UCSD-AML1 (cell line): ENCODE results near the gene SDK1.

Experiments used
- DNase-seq: peaks from one replicate; lab custom pipeline; 2025; ENCODE audit not compliant: unreplicated experiment; lab: John Stamatoyannopoulos, UW

Gene SDK1

DNA sequence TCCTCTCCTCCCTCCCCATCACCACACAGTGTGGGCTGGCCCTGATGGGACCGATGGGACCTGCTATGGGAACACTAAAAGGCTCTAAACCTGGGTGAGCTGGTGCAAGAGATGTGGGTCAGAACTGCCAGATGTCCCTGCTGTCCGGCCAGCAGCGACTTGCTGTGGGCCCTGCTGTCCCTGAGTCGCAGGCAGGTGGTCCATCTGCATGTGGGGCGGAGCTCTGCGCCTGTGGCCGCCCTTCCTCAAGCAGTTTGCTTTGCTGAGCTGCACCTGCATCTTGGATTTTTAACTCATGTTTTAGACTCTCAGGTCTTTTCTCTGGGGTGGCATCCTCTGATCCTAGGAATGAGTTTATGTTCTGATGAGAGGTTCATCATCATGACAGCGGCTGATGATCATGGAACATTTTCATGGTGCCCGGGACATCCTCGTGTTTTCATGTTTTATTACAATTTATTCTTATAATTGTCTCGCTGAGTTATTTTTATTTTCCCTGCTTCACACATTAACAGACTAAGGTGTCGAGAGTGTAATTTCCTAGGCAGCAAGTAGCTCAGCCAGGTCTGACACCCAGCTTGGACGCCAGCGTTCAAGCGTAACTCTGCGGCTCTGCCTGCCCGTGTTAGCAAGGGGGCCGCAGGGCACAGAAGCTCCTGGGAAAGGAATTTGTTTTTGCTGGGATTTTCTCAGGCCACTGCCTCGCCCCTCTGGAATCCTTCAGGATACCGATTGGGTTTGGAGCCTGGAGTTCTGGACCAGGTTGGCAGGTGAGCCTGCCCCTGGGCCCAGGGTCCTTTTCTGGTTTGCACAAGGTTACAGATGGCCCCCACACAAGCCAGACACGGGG lies 765.8 kb downstream of the SDK1 start:
- no peak for DNase-seq

DNA sequence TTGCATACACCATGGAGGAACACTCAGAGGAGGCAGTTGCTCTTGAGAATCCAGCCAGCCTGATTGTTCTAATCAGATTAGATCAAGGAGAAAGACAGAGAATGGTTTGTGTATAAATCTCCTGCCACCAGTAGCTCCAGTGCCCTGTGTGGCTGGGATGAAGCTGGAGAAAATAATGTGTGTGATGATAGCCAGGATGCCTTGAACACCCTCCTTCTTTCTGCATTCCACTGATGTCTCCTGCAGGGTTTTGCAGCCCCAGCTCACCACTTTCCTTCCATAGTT lies 766.4 kb downstream of the SDK1 start:
- no peak for DNase-seq

DNA sequence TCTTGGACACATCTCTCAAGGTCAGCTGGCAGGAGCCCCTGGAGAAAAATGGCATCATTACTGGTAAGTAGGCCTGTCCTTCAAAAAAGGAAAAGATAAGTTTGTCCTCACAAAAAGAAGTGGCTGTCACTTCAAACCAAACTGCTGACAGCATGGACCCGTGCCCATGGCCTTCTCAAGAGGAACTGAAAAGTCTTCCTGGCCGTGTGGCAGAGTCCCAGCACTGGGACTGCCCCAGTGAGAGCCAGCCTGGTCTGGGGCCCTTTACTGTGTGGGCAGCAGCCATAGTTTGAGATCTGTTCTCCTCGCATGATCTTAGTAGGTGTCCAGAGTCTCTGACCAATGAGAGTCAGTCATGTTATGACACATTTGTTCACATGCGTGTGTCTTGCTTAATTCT lies 766.8 kb downstream of the SDK1 start:
- no peak for DNase-seq

DNA sequence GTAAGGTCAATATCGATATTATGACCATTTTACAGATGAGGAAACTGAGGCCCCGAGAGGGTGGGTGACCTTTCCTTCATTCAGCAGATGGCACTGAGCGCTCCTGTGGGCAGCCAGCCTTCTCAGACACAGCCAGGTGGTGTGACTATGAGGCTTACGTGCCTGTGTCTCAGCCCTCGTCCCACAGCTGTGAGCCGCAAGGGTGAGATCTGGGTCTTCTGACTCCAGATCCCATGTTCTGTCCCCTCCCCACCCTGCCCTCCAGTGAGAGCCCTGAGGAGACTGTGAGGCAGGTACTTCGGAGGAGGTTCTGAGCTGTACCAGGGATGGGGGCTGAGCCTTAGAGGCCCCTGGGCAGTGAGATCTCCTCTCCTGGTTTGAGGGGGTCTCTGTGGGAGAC lies 767.2 kb downstream of the SDK1 start:
- no peak for DNase-seq

DNA sequence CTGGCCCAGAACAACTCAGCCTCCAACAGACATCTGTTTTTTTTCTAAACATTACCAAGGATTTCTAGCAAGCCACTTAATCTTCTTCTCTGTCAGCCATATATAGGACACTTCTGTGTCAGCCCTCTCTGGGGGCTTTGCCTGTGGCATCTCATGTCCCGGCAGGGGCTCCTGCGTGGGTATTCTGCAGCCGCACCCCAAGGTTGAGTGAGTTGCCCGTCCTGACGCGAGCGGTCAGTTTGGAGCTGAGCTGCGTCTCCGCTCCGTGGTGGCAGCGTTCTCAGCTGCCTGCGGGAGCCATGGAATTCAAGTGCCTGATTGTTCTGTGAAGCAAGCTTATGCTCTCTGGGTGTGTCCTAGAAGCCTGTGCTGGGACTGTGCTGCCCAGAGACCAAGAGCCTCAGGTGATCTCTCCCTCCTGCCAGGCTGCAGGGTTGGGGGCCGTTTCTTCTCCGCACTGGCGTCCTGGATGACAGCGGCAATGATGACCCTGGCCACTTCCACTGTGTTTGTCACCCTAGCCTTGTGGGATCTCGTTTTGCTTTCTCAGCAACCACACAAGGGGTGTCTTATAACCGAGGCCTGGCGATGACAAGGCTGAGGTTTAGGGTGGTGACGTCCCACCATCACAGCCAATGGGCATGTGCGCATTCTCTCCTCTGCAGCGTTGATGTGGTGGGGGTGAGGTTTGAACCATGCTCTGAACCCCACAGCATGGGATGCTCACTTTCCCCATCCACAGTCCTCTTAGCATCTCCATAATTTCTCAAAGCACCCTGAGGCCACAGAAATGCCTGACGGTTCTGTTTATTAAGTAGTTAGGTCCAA lies 768.4 kb downstream of the SDK1 start:
- DNase-seq, result no peak

DNA sequence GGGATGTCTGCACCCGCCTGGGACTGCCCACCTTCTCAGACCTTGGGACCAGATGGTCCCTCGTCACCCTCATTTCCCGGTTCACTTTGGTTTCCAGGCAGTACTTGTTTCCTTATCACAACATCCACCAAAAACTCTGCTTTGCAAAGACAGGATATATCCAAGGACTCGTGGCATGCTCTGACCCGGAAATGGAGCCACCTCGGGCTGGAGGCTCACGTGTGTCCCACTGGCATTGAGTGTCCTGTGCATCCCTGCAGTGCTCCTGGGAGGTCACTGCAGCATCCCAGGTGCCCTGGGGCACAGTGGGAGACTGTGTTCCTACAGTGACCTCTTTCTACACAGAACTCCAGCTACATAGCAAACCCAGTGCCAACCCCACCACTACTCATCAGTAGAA lies 769.2 kb downstream of the SDK1 start:
- no peak for DNase-seq

DNA sequence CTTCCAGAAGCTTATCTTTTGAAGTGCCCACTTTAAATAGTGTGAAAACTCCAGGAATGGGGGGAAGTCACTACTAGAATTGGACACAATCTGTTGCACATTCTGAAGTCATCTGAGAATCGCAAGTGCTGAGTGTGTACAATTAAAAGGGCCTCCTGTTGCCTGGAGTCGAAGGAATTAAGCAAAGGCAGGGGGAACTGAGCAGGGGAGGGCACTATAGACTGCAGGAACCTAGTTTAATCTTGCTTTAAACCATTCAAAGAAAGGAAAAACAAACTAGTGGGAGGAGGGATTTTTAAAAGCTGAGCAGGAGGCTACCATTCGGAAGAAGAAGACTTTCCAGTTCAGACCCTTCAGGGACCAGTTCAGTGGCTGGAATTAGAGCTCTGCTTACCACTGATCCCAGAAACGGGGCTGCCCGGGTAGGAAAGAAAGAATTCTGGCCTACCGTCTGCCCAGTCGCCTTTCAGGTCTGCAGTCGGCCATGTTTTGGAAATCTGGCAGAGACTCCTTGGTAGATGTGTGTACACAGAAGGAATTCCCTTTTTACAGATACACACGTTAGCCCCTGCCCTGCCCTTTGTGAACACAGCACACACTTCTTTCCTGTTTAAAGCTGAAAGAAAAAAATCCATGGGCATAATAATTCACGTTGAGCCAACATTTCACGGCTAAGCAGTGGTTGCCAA lies 770.5 kb downstream of the SDK1 start:
- no peak for DNase-seq

DNA sequence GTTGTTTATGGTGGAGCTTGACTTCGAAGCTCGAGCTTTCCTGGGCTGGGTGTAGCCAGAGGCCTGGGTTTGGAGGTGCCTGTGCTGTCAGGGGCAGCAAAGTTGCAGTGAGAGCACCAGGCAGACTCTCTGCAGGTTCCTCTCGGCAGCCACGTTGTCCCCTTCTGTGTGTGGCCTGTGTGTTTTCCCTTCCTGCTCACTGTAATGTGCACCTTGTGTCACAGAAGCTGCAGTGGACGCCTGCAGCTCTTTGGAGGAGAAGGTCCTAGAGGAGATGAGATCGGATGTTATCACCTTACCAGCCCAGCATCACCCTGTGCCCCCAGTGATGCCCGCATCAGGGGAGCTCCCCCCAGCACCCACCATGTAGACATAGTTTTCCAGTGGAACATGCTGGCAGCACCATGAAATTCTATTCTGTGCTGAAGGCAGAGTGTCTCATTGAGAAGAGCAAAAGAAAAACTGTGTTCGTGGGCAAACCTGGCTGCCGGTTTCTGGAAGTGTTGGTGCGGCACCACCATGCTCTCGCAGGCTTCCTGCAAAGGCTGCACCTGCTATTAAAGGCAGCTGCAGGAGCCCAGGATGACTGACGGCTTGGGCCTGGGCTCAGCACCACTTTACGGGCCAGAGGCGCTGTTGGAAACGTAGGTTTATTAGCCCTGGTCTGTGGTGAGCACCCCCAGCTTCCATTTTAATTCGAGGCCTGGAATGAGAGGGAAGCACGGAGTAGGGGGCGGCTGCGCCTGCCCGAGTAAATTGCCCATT lies 771.3 kb downstream of the SDK1 start:
- DNase-seq, result no peak

DNA sequence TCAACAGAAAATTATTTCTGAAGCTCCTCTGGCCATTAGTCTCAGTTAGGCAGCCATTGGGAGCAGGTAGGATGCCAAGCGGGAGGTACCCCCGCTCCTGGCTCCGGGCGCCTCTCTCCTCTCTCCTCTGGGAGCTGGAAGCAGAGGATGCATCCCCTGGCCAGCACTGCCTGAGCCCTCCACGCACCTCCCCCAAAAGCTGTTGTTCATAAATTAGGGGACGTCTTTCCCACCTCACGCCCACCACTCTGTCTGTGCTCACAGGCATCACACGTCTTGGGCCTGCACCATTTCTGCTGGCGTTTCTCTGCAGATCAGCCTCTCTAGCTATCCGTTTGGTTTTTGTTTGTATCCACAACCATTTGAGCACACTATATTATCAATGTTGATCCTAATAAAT lies 772.0 kb downstream of the SDK1 start:
- no peak for DNase-seq

DNA sequence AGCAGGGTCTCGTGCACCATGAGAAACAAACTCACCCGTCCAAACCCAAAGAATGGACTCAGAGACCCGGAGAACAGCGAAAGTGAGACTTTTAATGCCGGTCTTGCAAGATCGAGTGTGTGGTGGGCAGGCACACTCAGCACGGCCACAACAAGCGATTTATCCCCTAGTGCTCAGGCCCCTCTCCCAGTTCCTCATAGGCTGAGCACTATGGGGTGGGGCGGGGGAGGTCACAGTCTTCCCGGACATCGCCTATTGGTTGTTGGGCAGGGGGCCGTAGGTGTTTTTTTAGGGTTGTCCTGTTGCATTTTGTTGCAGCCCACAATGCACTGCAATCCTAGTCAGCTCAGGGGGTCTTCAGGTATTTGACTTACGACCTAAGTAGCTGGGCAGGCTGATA lies 772.7 kb downstream of the SDK1 start:
- no peak for DNase-seq

DNA sequence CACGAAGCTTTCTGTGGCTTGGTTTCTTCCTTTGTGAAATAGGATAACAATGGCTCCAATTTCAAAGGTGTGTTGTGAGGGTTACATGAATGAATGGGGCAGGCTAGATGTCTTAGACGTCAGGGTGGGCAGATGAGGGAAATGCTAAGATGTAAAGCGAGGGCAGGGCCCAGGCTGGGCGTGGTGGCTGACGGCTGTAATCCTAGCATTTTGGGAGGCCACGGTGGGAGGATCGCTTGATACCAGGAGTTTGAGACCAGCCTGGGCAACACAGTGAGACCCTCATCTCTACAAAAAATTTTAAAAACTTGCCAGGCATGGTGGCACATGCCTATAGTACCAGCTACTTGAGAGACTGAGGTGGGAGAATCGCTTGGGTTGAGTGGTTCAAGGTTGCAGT lies 773.4 kb downstream of the SDK1 start:
- no peak for DNase-seq

DNA sequence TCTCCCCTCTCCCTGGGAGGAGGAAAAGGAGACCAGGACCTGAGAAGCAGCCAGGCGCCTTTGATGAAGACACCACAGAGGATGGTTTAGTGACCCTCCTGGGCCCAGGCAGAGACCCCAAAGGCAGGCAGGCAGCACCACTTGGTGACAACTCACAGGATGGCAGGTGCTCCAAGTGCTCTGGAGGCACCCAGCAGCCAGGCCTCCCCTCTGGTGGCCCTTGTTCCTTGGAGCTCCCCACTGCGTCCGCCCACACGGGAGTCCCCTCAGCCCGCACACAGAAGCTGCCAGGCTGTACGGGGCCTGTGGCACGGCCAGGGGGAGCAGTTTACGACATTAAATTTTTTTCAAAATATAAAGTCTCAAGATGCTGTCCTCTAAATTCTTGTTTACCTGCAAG lies 773.9 kb downstream of the SDK1 start:
- no peak for DNase-seq

DNA sequence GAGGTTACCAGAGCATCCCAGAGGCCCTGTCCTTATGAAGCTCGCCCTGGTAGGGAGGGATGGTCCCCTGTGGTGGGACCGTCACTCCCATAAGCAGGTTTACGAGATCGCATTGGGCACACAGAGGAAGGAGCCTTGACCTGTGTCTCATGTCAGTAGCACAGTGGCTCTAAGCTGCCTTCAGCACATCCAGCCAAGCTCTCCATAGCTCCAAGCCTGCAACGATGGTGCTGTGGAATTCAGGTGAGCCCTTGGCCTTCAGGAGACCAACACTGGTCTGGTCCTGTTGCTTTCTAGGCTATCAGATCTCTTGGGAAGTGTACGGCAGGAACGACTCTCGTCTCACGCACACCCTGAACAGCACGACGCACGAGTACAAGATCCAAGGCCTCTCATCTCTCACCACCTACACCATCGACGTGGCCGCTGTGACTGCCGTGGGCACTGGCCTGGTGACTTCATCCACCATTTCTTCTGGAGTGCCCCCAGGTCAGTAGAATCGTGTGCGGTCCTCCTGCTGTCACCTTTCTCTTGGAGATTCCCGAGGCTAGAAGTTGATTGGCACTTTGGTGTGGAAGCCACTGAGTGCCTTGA lies 775.7 kb downstream of the SDK1 start:
- DNase-seq, result no peak

DNA sequence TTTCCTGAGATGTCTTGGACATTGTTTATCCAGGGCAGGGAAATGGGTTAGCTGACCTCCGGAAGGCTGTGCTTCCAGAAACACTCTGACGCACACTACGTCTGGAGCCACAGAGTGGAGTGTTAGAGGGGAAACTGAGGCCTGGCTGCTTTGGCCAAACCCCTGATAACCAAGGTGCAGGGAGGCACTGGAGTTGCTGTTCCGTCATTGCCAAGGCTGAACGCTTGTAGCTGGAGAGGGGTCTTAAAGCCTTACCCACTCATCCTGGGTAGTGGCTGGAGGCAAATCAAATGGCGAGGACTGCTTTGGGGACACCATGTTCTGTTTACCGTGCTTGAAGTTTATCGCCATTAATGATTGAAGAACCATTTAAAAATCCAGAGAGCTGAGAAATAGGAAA lies 776.9 kb downstream of the SDK1 start:
- no peak for DNase-seq

DNA sequence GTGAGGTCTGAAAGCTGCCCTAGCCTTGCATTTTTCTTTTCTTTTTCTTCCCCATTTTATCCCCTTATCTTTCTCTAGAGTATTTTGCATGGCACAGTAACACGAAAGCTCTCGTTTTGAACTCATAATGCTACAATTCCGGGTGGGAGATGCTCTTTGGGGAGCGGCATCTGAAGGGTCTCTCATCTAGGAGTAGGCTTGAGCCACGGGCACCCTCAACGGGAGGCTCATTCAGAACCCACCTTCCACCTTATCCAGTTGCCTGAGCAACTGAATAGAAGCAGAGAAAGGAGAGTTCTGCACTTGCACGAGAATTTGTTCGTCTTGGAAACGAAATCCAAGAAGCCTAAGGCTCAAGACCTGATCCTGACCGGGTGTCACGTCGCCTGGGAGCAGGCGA lies 777.5 kb downstream of the SDK1 start:
- DNase-seq, result no peak

DNA sequence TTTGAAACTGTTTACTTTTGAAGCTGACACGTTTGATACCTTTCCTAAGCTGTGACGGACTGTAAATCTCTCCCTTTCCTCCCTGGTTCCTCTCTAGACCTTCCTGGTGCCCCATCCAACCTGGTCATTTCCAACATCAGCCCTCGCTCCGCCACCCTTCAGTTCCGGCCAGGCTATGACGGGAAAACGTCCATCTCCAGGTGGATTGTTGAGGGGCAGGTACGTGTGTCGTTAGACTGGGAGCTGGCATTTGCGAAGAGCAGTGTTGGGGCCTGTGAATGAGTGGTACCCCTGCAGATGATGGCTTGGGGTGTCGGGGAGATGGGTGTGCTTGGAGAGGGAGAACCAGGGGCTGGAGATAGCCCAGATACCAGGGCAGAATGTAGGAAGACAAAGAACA lies 778.3 kb downstream of the SDK1 start:
- no peak for DNase-seq

DNA sequence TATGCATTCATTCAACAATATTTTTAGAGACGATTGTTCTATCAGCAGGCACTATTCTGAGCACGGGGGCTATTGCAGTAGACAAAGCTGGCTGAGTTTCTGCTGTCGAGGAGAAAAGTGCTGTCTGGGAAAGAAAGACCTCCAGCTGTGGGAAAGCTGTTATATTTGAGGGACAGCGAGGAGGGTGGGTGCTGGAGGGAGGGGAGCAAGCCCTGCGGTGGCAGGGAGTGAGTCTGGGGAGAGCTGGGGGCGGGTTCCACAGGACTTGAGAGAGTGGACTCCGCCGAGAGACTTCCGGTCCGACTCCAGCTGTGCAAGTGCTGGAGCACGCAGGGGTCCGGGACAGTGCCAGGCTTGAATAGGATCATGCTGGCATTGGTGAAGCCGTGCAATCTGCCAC lies 778.9 kb downstream of the SDK1 start:
- DNase-seq, result no peak

DNA sequence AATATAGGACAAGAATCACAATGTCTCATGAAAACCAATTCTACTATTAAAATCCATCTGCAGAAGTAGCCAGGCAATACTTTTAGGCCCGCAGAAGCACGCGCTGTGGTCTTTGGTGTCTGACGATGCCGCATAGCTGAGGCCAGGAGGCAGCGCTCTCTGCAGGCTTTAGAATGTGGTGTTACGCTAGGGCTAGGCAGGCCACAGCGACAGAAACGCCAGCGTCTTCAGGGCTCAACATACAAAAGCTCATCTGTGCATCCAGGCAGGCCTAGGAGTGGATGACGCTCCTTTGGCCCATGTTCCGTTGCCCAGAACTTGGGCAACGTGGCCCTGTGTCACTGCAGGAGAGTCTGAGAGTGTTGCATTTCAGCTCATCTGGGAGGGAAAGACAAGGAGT lies 779.9 kb downstream of the SDK1 start:
- no peak for DNase-seq

DNA sequence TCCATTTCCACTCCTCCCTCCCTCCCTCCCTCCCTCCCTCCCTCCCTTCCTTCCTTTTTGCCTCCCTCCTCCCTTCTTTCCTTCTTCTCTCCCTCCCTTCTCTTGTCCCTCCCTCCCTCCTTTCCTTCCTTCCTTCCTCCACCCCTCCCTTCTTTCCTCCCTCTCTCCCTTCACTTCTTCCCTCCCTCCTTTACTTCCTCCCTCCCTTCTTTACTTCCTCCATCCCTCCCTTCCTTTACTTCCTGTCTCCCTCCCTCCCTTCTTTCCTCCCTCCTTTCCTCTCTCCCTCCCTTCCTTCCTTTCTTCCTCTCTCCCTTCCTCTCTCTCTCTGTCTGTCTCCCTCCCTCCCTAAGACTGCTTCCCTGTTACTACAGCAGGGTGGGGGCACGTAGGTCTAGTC lies 782.5 kb downstream of the SDK1 start:
- DNase-seq, result no peak

DNA sequence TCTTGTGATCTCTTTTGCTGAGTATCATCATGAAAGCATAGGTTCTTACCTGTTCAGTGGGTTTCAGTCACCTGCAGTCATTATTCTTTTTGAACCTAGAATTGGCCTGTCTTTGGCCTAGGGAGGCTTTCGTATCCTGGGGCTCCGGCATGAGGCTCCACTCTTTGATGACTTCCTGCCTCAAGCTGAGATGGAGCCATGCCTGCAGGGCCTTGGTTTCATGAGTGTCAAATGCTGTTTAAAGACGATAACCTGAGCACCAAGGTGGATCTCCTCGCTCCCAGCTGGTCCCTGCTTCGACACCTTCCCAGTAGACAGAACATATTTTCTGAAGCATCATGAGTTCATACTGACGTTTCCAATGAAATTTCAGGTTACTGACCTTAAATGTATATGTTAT lies 783.2 kb downstream of the SDK1 start:
- DNase-seq, result no peak
